Transverse colon (tissue), 4 donors: ENCODE results near the gene TTN. TPM values are rescaled to one million over a fixed set of nuclear protein-coding genes. Genes with fewer than 3 reads are reported as not detected.

Experiments used
- DNase-seq: peaks from one replicate; pipeline ENCODE4 v3.0.0-alpha.2; 2019
- H3K27ac ChIP-seq, 4 donors: fragments of 200-600 bp; sonication (generic); 2 replicates each; pipeline ENCODE4 v1.5.1; 2016 to 2018; ENCODE audit warnings: inconsistent platforms in 4 of 4
- H3K27me3 ChIP-seq: fragments of 200-600 bp; sonication (generic); 2 replicates; pipeline ENCODE4 v1.5.1; 2017; ENCODE audit warnings: inconsistent platforms
- H3K36me3 ChIP-seq, 4 donors: fragments of 200-600 bp; sonication (generic); 2 replicates each; pipeline ENCODE4 v1.5.1; 2017 to 2019; ENCODE audit warnings: inconsistent platforms in 4 of 4
- H3K4me1 ChIP-seq, 4 donors: fragments of 200-600 bp; sonication (generic); 2 replicates each; pipeline ENCODE4 v1.5.1; 2017 to 2020; ENCODE audit warnings: inconsistent platforms in 4 of 4
- H3K4me3 ChIP-seq, 4 donors: fragments of 200-600 bp; sonication (generic); 1 replicate in 1 of 4; 2 replicates in 3 of 4; pipeline versions ENCODE4 v1.5.1 to v1.6.1; 2017 to 2019; ENCODE audit warnings: inconsistent platforms in 4 of 4
- H3K9me3 ChIP-seq, 2 donors: fragments of 200-600 bp; sonication (generic); 2 replicates each; pipeline ENCODE4 v1.5.1; 2017 to 2019; ENCODE audit warnings: inconsistent platforms in 2 of 2
- EP300 ChIP-seq: sonication (generic); formaldehyde crosslinking; IDR thresholded peaks from one replicate; pipeline ENCODE4 v1.6.1; 2017; ENCODE audit warnings: antibody characterized with exemption, low read depth
- POLR2A ChIP-seq: fragments of 450-650 bp; IDR thresholded peaks from one replicate; pipeline ENCODE4 v1.6.1; 2016; ENCODE audit warnings: antibody characterized with exemption, mild to moderate bottlenecking, moderate library complexity
- POLR2AphosphoS5 ChIP-seq, 3 donors: sonication (generic); formaldehyde crosslinking; IDR thresholded peaks; one replicate each; pipeline ENCODE4 v1.6.1; 2016; ENCODE audit warnings: antibody characterized with exemption in 3 of 3
- WGBS, 2 donors: methylation state at CpG; one replicate each; pipeline ENCODE4 v1.1.5; 2018; ENCODE audit warnings: low coverage in 1 of 2; 5-methylcytosine and 5-hydroxymethylcytosine counted together
- in situ Hi-C, 4 donors: fragments of 200-750 bp; cut with MboI; loops; one replicate each; pipeline versions ENCODE4 v1.15.0 to v1.15.1; 2017; ENCODE audit warnings: low sequenced_read_pairs in 3 of 4, low pct_ligation_motif_present in 1 of 4, low pct_unique_long_range_greater_than_20kb in 1 of 4
- intact Hi-C: fragments of 100-400 bp; cut with DNase I; formaldehyde crosslinking; loops from one replicate; pipeline ENCODE4 v1.15.1; 2023; ENCODE audit warnings: low total_unique reads
- total RNA-seq, 4 donors: library from RNA; depleted of rRNA; stranded (reverse); fragments of >200 nt; gene quantifications; one replicate each; pipeline ENCODE4 v1.1.0, GENCODE V29; 2016
- TF ChIP-seq, protein P1 (sequence below), 5 experiments: fragments of 200-600 bp in 3 of 5; fragments of 450-650 bp in 2 of 5; sonication (generic) in 3 of 5; IDR thresholded peaks; 1 replicate in 2 of 5; 2 replicates in 3 of 5; pipeline ENCODE4 v1.5.1; 2016 to 2017; ENCODE audit warnings: antibody characterized with exemption in 5 of 5, inconsistent platforms in 3 of 5, mild to moderate bottlenecking in 2 of 5, moderate library complexity in 1 of 5

TTN gene
- total RNA-seq, 4 donors from 2014 or later: 6.2 to 43.4 (median 18.1) TPM

DNA sequence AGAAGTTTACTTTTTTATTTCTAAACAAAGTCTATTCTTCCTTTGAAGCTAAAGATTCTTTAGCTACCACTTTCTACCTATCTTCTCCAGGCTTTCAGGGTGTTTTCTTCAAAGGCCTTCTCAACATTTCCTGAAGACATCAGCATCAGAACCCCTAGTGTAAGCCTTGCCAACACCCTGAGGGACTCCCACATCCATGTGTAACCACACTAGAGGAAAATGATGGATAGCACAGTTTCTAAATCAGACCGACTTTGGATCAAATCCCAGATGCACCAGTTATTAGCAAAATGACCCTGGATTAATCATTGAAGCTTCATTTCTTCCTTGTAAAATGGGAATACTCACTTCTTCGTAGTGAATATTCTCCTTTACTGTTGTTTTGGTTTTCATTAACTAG lies 4.7 kb upstream of the TTN start:
- no peak for DNase-seq
- TF ChIP-seq POLR2AphosphoS5 (IDR thresholded peaks at IDR 0.05) (no peak), EP300 (no peak), POLR2A (no peak)
- TF ChIP-seq, protein P1, sequence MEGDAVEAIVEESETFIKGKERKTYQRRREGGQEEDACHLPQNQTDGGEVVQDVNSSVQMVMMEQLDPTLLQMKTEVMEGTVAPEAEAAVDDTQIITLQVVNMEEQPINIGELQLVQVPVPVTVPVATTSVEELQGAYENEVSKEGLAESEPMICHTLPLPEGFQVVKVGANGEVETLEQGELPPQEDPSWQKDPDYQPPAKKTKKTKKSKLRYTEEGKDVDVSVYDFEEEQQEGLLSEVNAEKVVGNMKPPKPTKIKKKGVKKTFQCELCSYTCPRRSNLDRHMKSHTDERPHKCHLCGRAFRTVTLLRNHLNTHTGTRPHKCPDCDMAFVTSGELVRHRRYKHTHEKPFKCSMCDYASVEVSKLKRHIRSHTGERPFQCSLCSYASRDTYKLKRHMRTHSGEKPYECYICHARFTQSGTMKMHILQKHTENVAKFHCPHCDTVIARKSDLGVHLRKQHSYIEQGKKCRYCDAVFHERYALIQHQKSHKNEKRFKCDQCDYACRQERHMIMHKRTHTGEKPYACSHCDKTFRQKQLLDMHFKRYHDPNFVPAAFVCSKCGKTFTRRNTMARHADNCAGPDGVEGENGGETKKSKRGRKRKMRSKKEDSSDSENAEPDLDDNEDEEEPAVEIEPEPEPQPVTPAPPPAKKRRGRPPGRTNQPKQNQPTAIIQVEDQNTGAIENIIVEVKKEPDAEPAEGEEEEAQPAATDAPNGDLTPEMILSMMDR (IDR thresholded peaks at IDR 0.05): no peak
- intact Hi-C loops (no loop called here), in situ Hi-C loops (no loop called here)
- Histone ChIP-seq H3K36me3 (no peaks in the 10 kb centered on the region), H3K9me3 (no peaks in the 10 kb centered on the region), H3K27me3 (no peaks in the 10 kb centered on the region), H3K27ac (no peak overlapping the region), H3K4me3 (no peak overlapping the region), H3K4me1 (no peaks in the 10 kb centered on the region)
- 85 to 100% methylated on average over 1 to 2 of the region's 2 CpGs for whole genome bisulfite sequencing, 2 donors

DNA sequence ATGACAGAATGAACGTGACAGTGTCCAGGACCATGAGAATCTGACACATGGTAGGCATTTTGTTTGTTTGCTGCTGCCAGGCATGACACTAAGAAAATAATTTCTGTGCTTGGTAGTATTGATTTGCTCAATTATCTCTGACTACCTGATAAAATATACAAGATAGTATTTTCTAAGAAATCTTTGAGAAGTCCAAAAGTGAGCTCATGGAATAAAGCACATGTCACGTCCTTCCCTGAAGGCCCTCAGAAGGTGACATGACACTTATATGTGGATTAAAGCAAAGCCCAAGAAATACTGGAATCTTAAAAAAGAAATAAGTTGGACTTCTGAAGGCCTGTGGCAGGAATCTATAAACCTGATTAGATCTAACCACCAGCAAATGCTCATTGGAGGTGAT lies 3.8 kb upstream of the TTN start:
- no peak for DNase-seq
- H3K4me1 ChIP-seq: no peaks in the 10 kb centered on the region
- 74 to 79% methylated on average over 2 of the region's 2 CpGs for WGBS, 2 donors
- no peak overlapping the region for H3K4me3 ChIP-seq
- no peaks in the 10 kb centered on the region for H3K9me3 ChIP-seq
- H3K27ac ChIP-seq: no peak overlapping the region
- H3K27me3 ChIP-seq: no peaks in the 10 kb centered on the region
- intact Hi-C loops (no loop called here), in situ Hi-C loops (no loop called here)
- no peak for TF ChIP-seq EP300
- TF ChIP-seq POLR2AphosphoS5 (IDR thresholded peaks at IDR 0.05): no peak
- TF ChIP-seq, protein P1 (IDR thresholded peaks at IDR 0.05): no peak
- no peaks in the 10 kb centered on the region for H3K36me3 ChIP-seq

DNA sequence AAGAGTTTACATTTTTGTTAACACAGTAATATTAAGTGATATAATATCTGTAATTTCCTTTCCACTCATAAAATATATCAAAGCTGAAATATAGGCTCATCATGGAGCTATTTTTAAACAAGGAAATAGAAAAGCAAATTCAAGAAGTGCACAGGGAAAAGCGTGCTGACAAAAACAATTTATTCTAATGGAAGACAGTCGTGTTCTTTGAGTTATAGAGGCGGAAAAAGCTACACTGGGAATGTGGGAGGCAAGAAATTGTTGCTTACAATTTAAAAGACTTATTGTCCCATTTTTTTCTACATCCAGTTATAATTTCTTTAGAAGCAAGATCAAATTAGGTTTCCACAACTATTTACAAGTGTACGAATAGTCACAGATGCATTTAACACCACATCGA lies 3.2 kb upstream of the TTN start:
- WGBS, 2 donors: 77 to 82% methylated on average over 5 of the region's 5 CpGs
- Histone ChIP-seq H3K4me1 (no peaks in the 10 kb centered on the region), H3K27me3 (no peaks in the 10 kb centered on the region), H3K36me3 (no peaks in the 10 kb centered on the region), H3K4me3 (no peak overlapping the region), H3K9me3 (no peaks in the 10 kb centered on the region), H3K27ac (no peak overlapping the region)
- TF ChIP-seq POLR2A: no peak
- no peak for TF ChIP-seq POLR2AphosphoS5 (IDR thresholded peaks at IDR 0.05)
- TF ChIP-seq, protein P1 (IDR thresholded peaks at IDR 0.05): no peak
- no peak for TF ChIP-seq EP300
- DNase-seq: no peak
- in situ Hi-C loops: no loop called here
- intact Hi-C loops: no loop called here

DNA sequence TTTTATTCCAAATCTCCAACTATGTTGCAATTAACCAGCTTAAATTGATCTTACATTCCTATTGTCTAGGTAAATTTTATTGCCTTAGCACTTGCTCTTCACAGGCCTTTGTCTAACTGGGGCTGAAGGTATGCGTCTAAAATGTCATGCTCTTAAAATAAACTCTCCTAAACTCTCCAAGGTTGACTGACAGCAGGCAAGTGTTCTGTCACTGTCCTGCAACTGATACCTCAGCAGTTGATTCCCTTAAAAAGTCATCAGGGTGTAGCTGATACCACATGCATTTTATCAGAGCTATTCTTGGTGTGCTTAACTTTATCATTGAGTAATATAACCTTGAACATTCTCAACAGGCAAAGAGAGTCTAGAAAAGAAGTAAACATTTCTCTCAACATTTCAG lies 680 bp downstream of the TTN start:
- intact Hi-C loops: no loop called here
- Histone ChIP-seq H3K27me3 (no peaks in the 10 kb centered on the region), H3K36me3 (no peaks in the 10 kb centered on the region), H3K4me1 (no peaks in the 10 kb centered on the region), H3K4me3 (no peak overlapping the region), H3K27ac (no peak overlapping the region), H3K9me3 (no peaks in the 10 kb centered on the region)
- in situ Hi-C loops: no loop called here
- 80 to 86% methylated on average over 1 of the region's 1 CpG for WGBS, 2 donors
- TF ChIP-seq, protein P1 (IDR thresholded peaks at IDR 0.05): no peak
- TF ChIP-seq POLR2A (no peak), POLR2AphosphoS5 (IDR thresholded peaks at IDR 0.05) (no peak), EP300 (no peak)
- DNase-seq: no peak
